Measurements from ENCODE around the gene MUC6.

MUC6 gene

DNA sequence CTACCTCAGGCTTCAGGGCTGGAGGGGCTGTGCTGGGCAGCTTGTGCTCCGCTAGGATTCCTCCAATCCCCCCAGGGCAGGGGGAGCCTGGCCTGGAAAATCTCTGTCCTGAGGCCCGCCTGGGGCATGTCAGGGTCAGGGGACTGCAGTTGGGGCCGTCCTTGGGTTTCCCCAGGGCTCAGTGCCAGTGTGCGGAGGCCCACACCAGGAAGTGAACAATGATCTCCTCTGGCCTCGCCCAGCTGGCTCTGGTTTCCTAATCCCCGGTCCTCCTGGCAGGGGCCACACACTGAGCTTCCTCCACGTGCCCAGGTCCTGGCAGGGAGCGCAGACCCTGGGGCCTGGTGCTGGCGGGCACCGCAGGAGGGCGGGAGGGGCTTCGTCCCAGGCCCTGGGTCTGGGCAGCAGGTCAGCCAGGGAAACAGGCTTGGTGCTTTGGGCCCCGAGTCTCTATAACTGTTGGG, 36.8 kb upstream of the MUC6 start:
- DNase-seq (ENCODE audit: extremely low read depth, insufficient read length): no peak
- no peak overlapping the region for H3K4me3 ChIP-seq (replicated peaks; ENCODE audit: low read depth, low read length)

DNA sequence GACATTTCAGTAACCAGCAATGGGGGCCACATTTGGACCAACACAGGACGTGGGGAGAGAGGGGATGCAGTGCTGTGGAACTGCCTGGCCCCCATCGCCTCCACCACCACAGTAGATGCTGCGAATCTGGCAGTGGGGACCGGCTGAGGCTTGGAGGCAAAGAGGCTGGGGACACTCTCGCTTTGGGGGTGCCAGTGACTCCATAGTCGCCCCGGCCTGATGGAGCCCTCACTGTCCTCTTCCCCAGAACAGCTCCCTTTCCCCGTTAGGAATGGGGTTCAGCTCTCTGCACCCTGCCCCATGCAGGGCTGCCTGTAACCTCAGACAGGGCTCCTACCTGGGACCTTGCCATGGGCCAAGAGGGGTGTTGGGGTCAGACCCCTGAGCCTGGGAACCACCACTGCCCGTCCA, 36.3 kb upstream of the MUC6 start:
- no peaks in the 10 kb centered on the region for H3K36me3 ChIP-seq (ENCODE audit: control insufficient read depth, insufficient read depth, low read length)
- H3K4me3 ChIP-seq (replicated peaks; ENCODE audit: low read depth, low read length): no peak overlapping the region
- TF ChIP-seq, protein P1, sequence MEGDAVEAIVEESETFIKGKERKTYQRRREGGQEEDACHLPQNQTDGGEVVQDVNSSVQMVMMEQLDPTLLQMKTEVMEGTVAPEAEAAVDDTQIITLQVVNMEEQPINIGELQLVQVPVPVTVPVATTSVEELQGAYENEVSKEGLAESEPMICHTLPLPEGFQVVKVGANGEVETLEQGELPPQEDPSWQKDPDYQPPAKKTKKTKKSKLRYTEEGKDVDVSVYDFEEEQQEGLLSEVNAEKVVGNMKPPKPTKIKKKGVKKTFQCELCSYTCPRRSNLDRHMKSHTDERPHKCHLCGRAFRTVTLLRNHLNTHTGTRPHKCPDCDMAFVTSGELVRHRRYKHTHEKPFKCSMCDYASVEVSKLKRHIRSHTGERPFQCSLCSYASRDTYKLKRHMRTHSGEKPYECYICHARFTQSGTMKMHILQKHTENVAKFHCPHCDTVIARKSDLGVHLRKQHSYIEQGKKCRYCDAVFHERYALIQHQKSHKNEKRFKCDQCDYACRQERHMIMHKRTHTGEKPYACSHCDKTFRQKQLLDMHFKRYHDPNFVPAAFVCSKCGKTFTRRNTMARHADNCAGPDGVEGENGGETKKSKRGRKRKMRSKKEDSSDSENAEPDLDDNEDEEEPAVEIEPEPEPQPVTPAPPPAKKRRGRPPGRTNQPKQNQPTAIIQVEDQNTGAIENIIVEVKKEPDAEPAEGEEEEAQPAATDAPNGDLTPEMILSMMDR (IDR thresholded peaks at IDR 0.05; ENCODE audit: insufficient read depth, low read length, poor library complexity, severe bottlenecking): no peak
- no peaks in the 10 kb centered on the region for H3K27me3 ChIP-seq (replicated peaks; ENCODE audit: control insufficient read depth, insufficient read depth, low read length)
- DNase-seq (ENCODE audit: extremely low read depth, insufficient read length): no peak

More for the DNA sequence above, 36.8 kb upstream of the MUC6 start:
- no peaks in the 10 kb centered on the region for H3K36me3 ChIP-seq (ENCODE audit: control insufficient read depth, insufficient read depth, low read length)
- H3K27me3 ChIP-seq (replicated peaks; ENCODE audit: control insufficient read depth, insufficient read depth, low read length): no peaks in the 10 kb centered on the region
- TF ChIP-seq, protein P1 (IDR thresholded peaks at IDR 0.05; ENCODE audit: insufficient read depth, low read length, poor library complexity, severe bottlenecking): no peak

DNA sequence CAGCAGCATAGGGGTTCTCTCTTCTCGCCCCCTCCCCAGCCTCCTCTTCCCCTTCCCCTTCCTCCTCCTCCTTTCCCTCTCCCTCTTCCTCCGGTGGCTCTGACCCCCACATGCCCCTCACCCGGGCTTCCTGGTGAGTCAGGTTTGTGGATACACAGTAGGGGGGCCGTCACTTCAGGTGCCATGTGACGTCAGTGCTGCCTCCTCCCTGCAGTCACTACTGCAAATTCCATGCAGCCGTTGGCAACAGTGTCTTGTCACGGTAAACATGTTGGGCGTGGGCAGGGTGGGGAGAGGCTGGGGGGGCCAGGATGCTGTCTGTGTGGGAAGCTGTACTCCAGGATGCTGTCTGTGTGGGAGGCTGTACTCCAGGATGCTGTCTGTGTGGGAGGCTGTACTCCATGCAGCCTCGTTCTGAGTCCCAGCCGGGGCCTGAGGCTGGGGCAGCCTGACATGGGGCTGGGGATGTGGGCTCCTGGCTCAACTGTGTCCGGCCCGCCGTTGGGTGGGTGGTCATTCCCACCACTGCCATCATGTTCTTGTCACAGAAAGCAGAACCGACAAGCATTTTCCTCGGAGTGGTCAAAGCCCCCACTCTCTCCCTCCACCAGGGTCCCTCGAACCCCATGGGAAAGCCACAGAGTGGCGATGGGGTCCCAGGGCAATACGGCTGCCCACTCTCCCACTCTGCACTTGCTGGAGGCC, 35.8 kb upstream of the MUC6 start:
- no peak overlapping the region for H3K4me3 ChIP-seq (replicated peaks; ENCODE audit: low read depth, low read length)
- H3K36me3 ChIP-seq (ENCODE audit: control insufficient read depth, insufficient read depth, low read length): no peaks in the 10 kb centered on the region
- H3K27me3 ChIP-seq (replicated peaks; ENCODE audit: control insufficient read depth, insufficient read depth, low read length): no peaks in the 10 kb centered on the region
- TF ChIP-seq, protein P1 (IDR thresholded peaks at IDR 0.05; ENCODE audit: insufficient read depth, low read length, poor library complexity, severe bottlenecking): no peak
- no peak for DNase-seq (ENCODE audit: extremely low read depth, insufficient read length)

DNA sequence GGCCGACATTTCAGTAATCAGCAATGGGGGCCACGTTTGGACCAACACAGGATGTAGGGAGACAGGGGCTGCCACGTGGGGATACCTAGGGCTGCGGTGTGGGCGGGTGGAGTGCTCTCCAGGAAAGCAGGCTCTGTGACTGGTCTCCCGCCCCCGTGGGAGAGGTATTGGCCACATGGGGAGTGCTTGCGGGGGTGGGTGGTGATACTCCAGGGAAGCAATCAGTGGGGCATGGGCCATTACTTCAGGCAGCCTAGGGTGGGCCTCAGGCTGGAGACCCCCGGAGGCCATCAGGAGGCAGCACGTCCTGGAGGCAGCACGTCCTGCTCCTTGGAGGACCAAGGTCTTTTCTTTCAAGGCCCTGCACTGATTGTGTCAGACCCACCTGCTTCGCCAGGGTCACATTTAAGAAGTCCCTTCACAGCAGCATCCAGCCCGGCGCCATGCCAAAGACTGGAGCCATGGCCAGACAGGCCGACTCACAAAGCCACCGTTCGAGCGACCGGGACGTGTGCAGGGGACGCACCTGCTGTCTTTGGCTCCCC, 35.1 kb upstream of the MUC6 start:
- Histone ChIP-seq H3K4me3 (replicated peaks; ENCODE audit: low read depth, low read length) (no peak overlapping the region), H3K27me3 (replicated peaks; ENCODE audit: control insufficient read depth, insufficient read depth, low read length) (no peaks in the 10 kb centered on the region), H3K36me3 (ENCODE audit: control insufficient read depth, insufficient read depth, low read length) (no peaks in the 10 kb centered on the region)
- no peak for DNase-seq (ENCODE audit: extremely low read depth, insufficient read length)
- TF ChIP-seq, protein P1 (IDR thresholded peaks at IDR 0.05; ENCODE audit: insufficient read depth, low read length, poor library complexity, severe bottlenecking): no peak

DNA sequence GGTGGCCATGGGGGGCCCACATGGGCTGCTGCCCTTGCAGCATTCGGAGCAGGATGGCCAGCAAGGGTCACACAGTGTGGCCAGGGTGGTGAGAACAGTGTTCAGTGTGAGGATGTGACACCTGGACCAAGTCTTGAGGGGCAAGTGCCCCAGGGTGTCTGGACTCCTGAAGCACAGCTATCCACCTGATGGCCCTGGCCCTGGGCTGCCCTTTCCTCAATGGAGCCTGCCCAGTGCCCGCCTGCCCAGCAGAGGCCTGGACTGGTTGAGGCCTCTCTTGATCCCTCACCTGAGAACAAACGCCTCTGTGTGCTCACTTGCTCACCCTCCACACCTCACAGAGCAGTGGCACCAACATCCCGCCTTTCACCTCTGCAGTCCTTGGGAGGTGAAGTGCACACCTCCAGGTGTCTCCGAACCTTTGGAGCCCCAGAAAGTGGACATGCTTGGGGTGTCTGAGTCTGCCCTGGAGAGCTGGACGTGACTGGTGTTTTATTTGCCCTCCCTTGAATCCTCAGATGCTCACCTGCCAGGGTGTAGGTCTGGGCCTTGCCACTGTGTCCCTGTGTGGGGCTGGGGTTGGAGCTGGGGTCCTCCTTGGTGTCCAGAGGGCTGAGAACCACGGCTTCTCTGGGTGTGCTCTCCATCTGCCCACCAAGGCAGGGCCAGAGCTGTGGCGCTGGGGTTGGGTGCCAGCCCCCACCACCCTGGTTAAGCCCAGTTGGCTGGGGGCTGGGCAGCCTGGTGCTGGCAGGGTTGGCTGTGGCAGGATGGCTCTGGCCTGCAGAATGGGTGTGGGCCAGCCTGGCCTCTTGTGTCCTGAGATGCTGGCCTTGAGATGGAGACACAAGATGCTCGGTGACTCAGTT, 34.3 kb upstream of the MUC6 start:
- no peaks in the 10 kb centered on the region for H3K36me3 ChIP-seq (ENCODE audit: control insufficient read depth, insufficient read depth, low read length)
- TF ChIP-seq, protein P1 (IDR thresholded peaks at IDR 0.05; ENCODE audit: insufficient read depth, low read length, poor library complexity, severe bottlenecking): no peak
- H3K4me3 ChIP-seq (replicated peaks; ENCODE audit: low read depth, low read length): no peak overlapping the region
- DNase-seq (ENCODE audit: extremely low read depth, insufficient read length): no peak
- no peaks in the 10 kb centered on the region for H3K27me3 ChIP-seq (replicated peaks; ENCODE audit: control insufficient read depth, insufficient read depth, low read length)

Data from GM06990 (cell line).